H1 (cell line): Measurements from ENCODE around the gene LCE1E. TPM values are rescaled to one million over a fixed set of nuclear protein-coding genes. Genes with fewer than 3 reads are reported as not detected.

Experiments
- BRCA1 ChIP-seq: IDR thresholded peaks from 2 replicates; pipeline ENCODE4 v1.6.1; 2012; ENCODE audit warnings: low read depth, low read length, improper control_type of control experiment
- CHD7 ChIP-seq: fragments of 300-600 bp; sonication (generic); IDR thresholded peaks from 2 replicates; pipeline ENCODE4 v1.7.1; 2012; ENCODE audit warnings: low read length, moderate library complexity, mild to moderate bottlenecking, inconsistent platforms; ENCODE audit not compliant: insufficient replicate concordance
- polyA plus RNA-seq, 7 experiments: library from polyadenylated mRNA; depleted of rRNA in 3 of 7; stranded (reverse) in 5 of 7; unstranded in 2 of 7; fragments of >200 nt in 5 of 7; fragments of 200-250 nt in 2 of 7; gene quantifications; 1 replicate in 5 of 7; 2 replicates in 1 of 7; 4 replicates in 1 of 7; pipeline versions ENCODE4 v1.2.1 to v1.2.3, GENCODE V29; 2011 to 2013; ENCODE audit warnings: missing spikeins in 2 of 7, mixed read lengths in 2 of 7
- total RNA-seq: library from RNA; stranded (reverse); fragmentation: NEBNext Ultra II Directional; extraction: Animal tissue kit (Norgen Biotek cat#: 25700); gene quantifications from 2 replicates; pipeline ENCODE4 v1.2.1, GENCODE V29; 2021

The LCE1E gene
- total and polyA plus RNA-seq, 2 of the 8 experiments (the other 6 are each of a cell fraction or from before 2014, with no cell fraction given) = not detected

GRCh38 chr1:152836870-152837269, 50.8 kb downstream of the LCE1E start (continued):
- TF ChIP-seq CHD7 = no peak
- TF ChIP-seq BRCA1 = no peak
- TF ChIP-seq, all 59 proteins: peak for 0
